ENCODE data around the gene WNT8B.

WNT8B gene

GRCh38 chr10:100483876-100484666 lies 21.3 kb downstream of the WNT8B start:
- no peak for DNase-seq

- no peak for DNase-seq
These were observed 22.6 kb downstream of the WNT8B start for GRCh38 chr10:100485366-100485765.

- DNase-seq, result no peak
These were observed 23.1 kb downstream of the WNT8B start for GRCh38 chr10:100485801-100486495.

- DNase-seq, result no peak
These were observed 24.7 kb downstream of the WNT8B start for GRCh38 chr10:100487529-100487928.

GRCh38 chr10:100489396-100489795 lies 26.6 kb downstream of the WNT8B start:
- DNase-seq, result no peak

GRCh38 chr10:100490531-100490930 lies 27.7 kb downstream of the WNT8B start:
- DNase-seq, result no peak

GRCh38 chr10:100496567-100496966 lies 33.8 kb downstream of the WNT8B start:
- DNase-seq, result no peak

- no peak for DNase-seq
These were observed 35.2 kb downstream of the WNT8B start for GRCh38 chr10:100498059-100498458.

- DNase-seq, result no peak
These were observed 38.6 kb downstream of the WNT8B start for GRCh38 chr10:100501423-100501822.

GRCh38 chr10:100502926-100503494 lies 40.2 kb downstream of the WNT8B start:
- no peak for DNase-seq

- no peak for DNase-seq
These were observed 41.3 kb downstream of the WNT8B start for GRCh38 chr10:100504096-100504495.

GRCh38 chr10:100505164-100505563 lies 42.4 kb downstream of the WNT8B start:
- DNase-seq, result no peak

- DNase-seq, result no peak
These were observed 44.0 kb downstream of the WNT8B start for GRCh38 chr10:100506596-100507356.

- no peak for DNase-seq
These were observed 44.5 kb downstream of the WNT8B start for GRCh38 chr10:100507357-100507732.

GRCh38 chr10:100508266-100508665 lies 45.5 kb downstream of the WNT8B start:
- no peak for DNase-seq

- DNase-seq, result peak; percentile 15
These were observed 45.9 kb downstream of the WNT8B start for GRCh38 chr10:100508691-100509150.

- no peak for DNase-seq
These were observed 46.5 kb downstream of the WNT8B start for GRCh38 chr10:100509241-100509840.

GRCh38 chr10:100510533-100511308 lies 47.9 kb downstream of the WNT8B start:
- no peak for DNase-seq

GRCh38 chr10:100515612-100516011 lies 52.8 kb downstream of the WNT8B start:
- DNase-seq, result no peak

GRCh38 chr10:100516847-100517246 lies 54.0 kb downstream of the WNT8B start:
- no peak for DNase-seq

GRCh38 chr10:100518761-100519241 lies 56.0 kb downstream of the WNT8B start:
- DNase-seq, result peak; percentile 50
